SKM-1 (cell line): ENCODE results near the gene ZFYVE28.

ENCODE experiments used
- DNase-seq: peaks from one replicate; lab custom pipeline; 2025; ENCODE audit not compliant: unreplicated experiment; lab: John Stamatoyannopoulos, UW

Gene ZFYVE28

DNA sequence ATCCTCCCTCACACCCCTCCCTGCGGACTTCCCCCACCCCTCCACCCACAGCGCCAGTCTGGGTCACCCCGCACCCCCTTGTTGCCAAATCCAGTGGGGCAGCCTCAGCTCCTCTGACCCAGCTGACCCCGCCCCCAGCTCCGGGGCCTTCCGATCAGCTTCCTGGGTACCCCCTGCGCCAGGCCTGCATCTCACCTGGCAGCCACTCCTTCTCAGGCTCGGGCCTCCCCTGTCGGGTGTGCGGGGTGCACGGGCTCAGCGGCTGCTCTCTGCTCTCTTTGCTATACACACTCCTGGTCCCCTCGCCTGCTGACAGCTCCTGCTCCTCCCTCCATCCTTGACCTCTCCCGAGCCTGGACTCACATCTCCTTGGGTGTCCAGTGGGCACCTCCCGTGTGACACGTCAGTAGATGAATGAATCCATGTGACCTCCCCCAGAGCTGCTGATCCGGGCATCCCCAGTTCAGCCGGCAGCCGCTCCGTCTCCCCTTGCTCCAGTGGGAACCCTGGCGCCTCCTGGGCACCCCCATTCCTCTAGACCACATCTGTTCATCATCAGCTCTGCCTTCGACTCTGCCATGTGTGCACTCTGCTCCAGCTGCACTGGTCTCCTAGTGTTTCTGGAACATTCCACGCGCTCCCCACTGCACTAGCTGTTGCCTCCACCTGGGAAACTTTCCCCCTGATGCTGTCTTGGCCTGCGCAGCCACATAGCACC, 10.2 kb upstream of the ZFYVE28 start:
- DNase-seq = no peak

DNA sequence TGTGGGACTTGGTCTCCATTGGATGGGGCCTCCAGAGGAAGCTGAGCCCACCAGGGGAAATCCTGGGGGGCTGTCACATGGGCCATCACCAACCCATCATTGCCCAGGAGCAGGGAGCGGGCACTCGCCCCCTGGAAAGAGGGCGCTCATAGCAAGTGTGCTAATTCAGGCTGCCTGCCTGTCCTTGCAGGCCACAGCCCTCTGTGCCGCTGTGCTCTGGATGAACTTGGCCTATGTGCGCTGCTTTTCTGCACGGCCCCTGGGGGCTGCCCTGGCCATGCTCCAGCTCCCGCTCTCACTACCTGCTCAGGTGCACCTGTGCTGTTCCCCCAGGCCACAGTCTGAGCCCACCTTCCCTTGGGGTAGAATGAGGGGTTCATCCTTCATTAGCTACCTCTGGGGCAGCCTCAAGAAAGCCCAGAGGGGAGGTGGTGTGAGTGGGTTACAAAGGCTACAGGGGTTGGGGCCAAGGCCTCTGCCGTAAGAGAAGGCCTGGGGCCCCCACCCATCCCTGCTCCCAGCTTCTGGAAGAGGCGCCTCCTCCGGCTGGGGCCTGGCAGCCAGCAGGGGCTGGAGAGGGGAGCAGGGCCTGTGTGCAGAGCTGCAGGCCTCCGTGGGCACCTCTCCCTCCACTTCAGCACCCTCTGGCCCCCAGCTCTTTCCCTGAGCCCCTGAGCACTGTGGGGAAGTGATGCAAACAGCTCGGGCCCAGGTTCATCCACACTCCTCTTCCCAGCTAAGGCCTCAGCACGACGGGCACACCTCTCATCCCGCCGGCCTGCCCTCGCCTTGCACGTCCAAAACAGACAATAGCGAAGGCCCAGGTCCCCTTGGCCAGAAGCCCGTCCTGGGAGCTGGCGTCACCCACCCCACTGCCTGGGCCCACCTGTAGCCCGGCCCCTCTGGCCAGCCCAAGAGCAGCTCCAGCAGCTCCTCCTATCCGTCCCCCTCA, 9.2 kb upstream of the ZFYVE28 start:
- DNase-seq = no peak

DNA sequence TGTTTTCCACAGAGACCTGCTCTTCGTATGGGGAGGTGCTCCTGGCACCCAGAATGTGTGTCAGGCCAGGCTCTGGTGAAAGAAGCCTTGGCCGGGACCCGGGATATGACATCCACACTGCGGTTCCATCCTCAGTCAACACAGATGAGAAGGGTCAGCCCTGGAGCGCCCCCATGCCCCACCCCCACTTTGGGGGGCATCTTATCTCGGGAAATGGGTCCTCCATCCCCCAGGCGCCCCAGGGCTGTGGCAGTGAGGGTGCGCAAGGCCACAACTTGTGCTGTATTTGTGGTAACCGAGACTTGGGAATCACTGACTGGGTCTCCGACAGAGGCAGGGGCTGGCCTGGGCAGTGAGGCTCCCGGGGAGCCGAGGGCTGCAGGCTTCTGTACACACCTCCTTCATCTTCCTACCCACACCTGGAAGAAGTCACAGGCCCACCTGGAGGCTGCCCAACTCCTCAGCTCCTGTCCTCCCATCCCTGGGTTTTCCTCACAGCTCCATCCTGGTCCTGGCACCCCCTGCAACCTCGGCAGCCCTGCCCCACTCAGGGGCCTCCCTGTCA, 8.3 kb upstream of the ZFYVE28 start:
- no peak for DNase-seq

DNA sequence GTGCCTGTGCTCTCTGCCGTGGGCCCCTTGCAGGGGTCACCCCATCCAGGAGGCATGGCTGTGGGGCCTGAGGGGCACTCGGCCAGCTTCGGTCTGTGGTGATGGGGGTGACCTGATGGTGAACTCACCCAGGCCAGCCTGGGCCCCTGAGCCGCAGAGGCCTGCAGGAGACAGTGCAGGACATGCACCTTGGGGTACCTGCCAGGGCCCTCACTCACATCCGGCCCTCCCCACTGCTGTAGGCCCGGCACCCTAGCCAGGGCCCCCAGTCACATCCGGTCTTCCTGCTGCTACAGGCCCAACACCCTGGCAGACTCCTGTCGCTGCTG, 7.6 kb upstream of the ZFYVE28 start:
- no peak for DNase-seq

DNA sequence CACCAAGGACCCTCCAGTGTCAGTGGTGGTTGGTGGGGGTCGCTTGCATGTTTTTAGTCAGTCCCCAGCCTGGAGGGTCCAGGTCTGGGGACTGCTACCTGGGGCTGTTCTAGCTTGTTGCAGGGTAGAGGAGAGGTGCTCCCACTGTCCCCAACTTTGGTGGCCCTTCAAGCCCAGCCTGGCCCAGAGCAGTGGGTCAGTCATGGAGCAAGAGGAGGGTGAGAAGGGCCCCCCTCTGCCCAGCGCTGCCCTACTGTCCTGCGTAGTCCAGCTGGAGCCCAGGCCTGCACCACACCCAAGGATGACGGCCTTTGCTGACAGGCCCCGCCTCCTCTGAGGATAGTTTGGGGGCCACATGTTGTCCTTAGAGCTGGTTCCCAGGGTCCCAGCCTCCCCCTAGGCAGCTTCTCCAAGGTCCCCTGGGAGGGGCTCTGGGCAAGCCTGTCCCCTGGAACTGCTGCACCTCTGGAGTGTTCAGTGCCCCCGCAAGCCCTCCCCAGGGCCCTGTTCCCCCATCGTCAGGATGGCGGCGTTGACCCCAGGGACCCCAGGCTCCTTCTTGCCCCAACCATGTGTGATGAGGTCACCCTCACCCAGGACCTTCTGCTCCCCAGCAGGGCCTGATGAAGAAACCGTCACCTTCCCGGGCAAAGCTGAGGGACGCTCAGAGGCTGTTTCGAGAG, 7.1 kb upstream of the ZFYVE28 start:
- no peak for DNase-seq

GRCh38 chr4:2424581-2424980, 6.1 kb upstream of the ZFYVE28 start:
- DNase-seq = no peak

- DNase-seq = no peak
Observed at GRCh38 chr4:2423695-2424094, 5.2 kb upstream of the ZFYVE28 start.

GRCh38 chr4:2423066-2423465, 4.6 kb upstream of the ZFYVE28 start:
- no peak for DNase-seq

GRCh38 chr4:2421928-2422327, 3.5 kb upstream of the ZFYVE28 start:
- no peak for DNase-seq

- no peak for DNase-seq
Observed at GRCh38 chr4:2419814-2420213, 1.4 kb upstream of the ZFYVE28 start.

DNA sequence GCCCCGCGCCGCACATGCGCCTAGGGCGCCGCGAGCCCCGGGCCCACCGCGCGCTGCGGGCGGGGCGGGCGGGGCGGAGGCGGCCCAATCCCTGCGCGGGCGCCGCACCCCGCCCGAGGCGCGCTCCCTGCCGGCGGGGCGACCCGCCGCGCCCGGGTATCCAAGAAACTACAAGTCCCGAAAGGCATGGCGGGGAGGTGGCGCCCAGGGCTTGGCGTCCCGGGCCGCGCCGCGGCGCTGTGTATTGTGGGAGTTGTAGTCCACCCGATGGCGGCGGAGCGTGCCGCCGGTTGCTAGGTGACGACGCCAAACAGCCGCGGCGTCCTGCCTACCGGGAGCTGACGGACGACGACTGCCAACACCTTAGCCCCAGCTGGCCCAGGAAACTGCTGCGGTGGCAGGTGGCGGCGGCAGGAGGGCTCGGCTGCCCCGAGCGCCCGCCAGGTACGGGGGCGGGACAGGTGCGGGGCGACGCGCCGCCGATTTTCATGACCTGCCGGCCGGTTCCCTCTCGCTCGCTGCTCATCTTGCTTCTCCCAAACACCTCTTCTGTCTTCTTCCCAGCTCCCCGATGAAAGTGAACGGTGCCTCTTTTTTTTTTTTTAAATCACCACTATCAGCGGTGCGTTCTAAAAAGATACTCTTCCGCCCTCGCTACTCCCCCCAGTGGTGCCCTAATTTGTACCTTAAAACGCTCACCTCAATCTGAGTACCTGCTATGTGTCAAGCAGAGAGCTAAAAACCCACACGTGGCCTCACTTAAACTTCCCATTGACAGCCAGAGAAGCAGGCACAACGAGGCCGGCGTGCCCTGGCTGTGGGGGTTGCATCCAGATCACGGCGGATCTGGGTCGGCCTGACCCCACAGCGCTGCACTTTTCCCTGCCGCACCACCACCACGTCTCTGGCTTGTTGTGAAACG, 466 bp upstream of the ZFYVE28 start, which contains the start of gene CFAP99:
Gene CFAP99, plus strand, starts transcription at position 306 of the 922 bp plus-strand sequence.
- peak; percentile 93 for DNase-seq

GRCh38 chr4:2417226-2417764, 1.1 kb downstream of the ZFYVE28 start:
- no peak for DNase-seq

DNA sequence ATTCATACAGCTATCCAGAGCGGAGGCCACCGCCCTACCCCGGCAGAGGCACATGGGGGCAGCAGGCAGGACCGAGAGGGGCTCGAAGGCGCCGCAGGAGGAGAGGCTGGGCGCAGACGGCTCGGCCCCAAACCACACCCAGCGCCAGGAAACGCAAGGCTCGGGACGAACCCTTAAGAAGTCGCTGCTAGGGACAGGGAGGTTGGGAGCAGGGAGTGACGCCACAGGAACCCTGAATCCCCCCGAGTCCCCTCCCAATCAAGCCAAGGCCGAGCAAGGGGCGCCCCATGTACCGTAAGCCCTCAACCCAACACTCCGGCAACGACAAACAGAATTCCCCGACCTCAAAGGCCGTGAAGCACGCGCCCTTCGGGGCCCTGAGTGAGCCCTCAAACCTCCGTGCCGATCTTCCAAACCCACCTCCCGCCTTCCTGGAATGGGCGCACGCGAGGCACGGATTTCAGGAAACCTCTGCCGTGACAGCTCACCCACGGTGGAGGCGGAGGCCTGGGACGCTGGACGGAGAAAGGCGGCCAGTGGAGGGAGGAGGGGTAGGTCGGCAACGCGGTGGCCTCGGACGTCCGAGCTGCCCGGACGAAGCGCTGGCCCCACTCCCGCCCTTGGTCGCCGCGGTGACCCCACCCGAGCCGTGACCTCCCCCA, 1.8 kb downstream of the ZFYVE28 start:
- no peak for DNase-seq

- DNase-seq = no peak
Observed at GRCh38 chr4:2415881-2416563, 2.4 kb downstream of the ZFYVE28 start.

- no peak for DNase-seq
Observed at GRCh38 chr4:2415213-2415612, 3.2 kb downstream of the ZFYVE28 start.

- DNase-seq = no peak
Observed at GRCh38 chr4:2413821-2414610, 4.4 kb downstream of the ZFYVE28 start.

DNA sequence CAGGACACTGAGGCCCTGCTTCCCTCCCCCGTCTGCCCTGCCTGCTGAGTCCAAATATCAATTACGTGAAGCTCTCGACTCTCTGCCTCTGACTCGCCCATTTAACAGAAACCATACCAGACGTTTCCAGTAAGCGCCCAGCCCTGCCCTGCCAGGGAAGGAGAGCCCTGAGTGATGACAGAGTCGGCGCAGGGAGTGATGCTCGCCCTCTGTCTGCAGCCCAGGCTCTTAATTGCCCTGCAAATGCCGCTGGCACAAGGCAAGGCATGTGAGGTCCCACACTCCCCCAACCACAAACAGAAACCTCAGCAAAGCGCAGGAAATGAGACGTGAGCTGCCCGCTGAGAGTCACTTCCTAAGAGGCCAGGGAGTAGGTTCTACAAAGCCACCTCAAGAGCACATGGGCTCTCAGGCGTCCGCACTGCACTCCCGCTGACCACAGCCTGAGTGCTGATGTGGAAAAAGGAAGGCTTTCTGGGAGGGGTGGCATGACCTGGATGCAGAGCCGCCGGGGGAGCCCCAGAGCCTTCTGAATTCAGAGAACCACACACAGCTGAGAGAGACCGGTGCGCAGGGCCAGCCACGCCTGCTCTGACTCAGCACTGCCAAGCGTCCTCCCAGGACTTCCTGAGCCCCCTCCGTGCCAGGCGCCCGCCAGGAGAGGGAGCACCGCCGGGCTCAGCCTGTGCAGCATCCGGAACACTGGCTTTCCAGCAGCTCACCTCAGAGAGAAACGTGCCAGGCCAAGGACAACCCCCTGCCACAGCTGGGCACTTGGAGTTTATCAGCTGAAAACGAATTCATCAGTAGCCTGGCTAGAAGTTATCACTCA, 5.3 kb downstream of the ZFYVE28 start:
- DNase-seq = peak; percentile 56
